Putamen (tissue), 1 donor: ENCODE data around the gene CAMK2D.

Experiments
- DNase-seq: peaks from one replicate; pipeline ENCODE4 v3.0.0-alpha.2; 2016; ENCODE audit warnings: low spot score

Gene CAMK2D

DNA sequence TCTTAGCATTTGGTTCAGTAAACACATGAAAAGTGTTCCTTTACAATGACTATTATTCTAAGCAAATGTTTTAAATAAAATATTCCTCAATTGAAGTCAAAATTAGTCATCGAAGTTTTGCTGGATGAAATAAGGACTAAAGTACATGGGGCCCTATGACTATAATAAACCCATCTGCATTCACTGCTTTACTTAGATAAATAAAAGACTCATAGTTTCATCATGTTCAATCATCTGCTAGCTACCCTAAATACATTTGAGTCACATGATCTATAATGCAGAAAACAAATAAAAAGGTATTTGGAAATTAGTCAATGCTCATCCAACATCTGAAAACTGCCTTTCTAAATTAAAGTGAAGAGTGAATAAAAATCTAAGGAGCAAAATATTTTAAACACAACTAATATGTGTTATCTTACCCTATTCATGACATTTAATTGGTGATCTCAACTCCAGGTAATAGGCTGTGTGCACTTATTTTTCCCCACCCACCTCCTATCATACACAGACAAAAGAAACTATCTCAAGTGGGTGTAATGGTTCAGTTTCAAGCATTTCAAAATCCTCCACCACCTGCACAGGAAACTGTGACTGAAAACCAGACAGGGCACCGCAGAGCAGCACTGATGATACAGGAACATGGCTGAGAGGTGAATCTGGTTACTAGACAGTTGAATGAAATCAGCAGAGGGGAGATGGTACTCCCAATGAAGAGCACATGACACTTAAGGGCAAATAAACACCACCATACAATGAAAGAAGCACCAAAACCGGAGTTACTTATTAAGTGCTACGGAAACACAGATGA is 78.6 kb downstream of the CAMK2D start:
- DNase-seq: no peak

DNA sequence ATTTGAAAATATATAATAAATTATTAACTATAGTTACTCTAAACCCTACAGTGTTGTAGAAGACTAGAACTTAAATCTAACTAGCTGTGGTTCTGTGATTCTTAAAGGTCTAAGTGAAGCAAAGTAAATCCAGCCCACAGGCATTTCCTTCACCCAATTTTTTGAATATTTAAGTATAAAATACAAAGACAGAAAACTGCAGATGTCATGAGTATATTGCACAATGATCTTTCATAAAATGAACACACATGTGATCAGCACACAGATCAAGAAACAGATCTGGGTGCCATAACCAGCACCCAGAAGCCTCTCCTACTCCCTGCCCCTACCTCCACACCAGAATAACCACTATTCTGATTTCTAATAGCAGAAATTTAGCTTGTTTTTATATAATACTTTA is 82.9 kb downstream of the CAMK2D start:
- DNase-seq: no peak

DNA sequence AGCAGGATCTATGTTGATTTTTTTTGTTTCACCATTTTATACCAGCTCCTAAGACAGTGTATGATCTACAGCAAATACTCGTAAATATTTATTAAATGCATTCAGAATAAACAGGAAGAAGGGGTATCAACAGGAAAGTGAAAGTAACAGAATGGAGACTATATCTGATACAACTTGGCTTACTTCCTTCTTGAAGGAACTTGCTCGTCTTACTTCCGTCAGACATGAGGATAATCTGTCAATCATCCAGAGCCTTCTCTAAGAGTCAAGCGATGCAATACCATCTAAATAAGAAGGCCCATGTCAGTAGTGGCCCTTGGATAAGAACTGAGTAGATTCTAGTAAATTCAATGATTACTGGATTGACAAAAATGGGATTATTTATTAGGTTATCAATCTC is 84.2 kb downstream of the CAMK2D start:
- no peak for DNase-seq

DNA sequence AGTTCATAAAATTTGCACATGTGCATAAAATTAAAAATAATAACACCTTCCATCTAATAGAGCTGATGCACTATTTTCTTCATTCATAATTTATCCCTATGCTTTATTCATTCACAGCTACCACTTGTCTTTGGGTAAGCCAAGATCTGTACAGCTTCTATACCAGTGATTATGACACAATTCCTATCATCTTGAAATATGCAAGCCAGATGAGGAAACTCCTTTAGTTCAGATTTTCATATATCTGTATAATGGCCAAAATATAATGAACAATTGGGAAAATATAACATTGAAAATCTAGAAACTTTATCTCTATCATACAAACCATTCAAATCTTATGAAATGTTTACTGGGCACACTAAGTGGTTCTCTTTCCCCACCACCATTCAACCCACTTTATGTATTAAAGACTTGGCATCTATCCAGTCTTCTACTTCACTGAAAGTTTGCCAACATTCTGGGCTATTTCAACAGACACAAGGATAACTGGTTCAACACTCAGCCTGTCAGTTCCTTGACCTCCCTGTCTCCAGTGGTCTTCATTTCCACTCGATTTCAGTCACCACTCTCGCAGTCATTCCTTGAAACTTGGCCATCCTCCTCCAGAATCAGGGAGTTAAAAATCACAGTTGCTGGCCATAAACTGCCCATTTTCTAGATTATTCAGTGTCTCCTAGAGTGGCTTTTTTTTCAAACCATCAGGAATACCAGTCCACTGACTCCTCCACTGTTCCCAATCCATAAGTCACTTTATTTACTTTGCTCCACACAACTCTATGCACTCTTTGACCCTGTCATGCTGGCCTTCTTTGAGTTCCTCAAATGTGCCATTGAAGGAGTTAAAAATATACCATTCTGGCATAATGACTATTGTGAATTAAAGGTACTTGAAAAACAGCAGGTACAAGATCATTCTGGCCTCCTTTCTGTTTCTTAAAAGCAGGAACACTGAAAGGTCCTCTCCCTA is 85.5 kb downstream of the CAMK2D start:
- no peak for DNase-seq

DNA sequence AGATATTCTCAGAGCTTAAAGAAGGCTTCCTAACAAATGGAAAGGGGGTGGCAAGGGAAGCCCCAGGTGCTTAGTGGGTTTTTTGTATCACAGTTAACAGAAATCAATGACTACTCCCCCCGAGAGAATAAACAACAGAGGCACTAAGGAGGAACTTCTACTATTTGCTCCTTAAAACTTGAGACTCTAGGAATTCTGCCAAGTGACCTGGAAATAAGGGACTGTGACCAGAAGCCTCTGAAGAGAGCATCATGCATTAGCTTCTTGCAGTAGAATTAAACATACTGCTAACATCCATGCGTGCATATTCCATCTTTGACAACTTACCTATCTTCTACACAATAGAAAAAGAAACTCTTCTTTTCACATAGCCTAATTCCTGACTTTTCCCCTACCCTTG is 86.8 kb downstream of the CAMK2D start:
- no peak for DNase-seq

- no peak for DNase-seq
Observed at GRCh38 chr4:113674251-113674650, 87.3 kb downstream of the CAMK2D start.

DNA sequence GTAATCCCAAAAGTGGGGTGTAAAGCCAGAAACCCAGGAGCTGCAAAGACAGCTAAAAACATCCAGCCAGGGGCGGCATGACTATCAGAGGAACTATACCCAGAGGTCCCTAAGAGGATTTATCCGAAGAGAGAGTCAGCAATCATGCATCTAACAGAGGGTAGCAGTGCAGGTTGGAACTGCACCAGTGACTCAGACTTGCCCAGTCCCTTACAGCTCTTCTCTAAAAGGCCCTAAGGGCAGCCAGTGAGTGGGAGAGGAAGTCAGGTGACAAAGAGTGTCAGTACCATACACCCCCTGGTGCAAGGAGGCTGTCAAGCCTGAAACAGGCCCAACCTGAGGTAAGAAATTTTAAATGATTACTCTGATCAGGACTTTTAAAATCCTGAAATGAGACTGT is 88.1 kb downstream of the CAMK2D start:
- DNase-seq: no peak

DNA sequence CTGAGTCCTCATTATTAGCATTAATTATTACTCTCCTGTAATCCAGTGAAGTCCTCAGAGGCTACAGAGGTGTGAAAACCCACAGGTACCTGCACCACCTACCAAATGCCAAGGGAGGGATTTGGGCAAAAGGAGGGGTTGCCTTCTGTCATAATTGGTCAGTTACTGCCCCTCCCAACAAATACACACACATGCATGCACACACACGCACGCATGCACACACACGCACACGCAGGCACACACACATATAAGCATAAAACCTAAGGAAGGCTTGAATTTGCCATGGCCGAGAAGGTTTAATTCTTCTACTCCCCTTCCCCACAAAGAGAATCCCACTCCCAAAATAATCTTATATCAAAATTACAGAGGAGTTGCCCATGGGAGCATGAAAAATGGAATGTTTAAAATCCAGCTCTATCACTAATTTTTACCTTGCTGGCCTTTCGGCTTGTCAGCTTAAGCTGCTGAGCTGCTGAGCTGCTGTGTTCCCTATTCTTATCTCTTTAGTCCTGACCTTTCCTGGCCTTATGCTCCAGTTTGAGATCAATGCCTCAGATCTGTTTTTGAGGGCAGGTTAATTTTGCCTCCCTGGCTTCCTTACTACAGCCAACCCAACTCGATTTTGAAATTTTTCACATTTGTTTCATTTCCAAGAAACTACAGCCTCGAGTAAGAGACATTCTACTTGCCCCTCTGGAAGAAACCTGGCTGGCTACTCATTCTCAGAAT is 95.0 kb downstream of the CAMK2D start:
- no peak for DNase-seq

DNA sequence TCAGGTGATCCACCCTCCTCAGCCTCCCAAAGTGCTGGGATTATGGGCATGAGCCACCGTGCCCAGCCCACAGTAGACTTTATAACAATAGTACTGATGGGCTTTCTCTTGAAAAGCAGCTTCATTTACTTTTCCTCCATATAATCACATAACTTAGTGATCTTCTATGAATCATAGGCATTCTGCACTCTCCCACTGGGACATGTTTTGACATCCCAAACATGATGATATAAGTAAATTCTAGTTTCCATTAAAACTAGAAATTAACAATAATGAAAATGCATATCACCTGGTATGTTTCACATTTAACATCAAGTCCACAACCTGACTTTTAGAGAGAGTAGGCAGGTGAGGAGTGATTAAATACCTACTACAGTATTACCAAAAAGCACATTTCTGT is 96.5 kb downstream of the CAMK2D start:
- no peak for DNase-seq

DNA sequence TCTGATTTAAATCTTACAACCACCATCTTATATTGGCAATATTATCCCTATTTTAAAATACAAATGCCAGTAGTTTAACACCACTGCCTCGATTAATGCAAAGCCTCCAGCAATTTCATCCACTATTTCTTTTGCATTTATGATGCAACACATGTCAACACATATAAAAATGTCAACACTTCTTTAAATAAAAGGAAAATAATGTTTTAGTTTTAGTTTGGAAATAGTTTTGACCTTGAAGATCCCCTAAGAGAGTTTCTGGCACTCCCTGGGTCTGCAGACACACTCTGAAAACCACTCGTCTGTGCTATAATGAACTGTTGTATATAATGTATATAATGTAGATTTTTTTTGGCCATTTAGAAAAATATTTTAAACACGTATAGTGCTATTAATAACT is 99.0 kb downstream of the CAMK2D start:
- no peak for DNase-seq

DNA sequence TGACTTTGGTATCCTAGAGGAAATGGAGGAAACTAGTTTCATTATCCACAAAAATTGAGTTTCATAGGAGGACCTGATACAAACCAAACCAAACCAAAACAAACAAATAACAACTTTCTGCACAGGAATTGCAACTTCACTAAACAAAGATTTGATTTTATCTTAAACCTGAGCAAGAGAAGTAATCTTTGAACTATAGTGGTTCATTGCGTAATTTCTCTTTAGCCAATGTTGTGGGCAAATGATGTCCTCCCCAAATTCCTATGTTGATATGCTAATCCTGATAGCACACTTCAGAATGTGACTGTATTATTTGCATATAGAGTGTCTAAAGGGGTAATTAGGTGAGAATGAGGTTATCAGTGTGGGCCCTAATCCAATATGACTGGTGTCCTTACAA is 102.4 kb downstream of the CAMK2D start:
- DNase-seq: no peak

DNA sequence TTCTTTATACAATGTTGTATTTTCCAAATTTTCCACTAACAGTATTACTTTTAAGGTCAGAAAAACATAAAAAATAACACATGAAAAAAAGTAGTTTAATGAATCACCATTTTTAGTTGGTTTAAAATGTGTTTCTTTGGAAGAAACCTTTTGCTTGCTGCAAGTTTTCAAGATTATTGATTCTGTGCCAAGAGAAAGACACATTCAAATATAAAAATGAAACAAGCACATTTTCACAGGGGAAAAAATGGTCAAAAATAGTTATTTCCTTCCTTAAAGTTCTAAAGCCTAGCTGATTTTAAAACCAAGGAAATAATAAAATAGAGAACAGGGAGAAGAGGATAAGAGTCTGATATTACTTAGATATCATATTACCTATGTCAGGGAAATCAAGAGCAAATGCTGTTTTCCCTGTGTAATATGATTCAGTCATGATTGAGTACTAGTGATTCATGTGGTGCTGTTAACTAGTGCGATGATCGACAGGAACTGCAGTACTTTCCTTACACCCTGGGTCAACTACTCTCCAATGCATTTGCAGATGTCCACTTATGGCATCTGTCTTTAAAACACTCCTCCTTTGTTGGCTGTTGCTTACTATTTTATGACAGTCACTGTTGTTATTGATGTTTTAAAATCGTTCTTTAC is 103.8 kb downstream of the CAMK2D start:
- no peak for DNase-seq

DNA sequence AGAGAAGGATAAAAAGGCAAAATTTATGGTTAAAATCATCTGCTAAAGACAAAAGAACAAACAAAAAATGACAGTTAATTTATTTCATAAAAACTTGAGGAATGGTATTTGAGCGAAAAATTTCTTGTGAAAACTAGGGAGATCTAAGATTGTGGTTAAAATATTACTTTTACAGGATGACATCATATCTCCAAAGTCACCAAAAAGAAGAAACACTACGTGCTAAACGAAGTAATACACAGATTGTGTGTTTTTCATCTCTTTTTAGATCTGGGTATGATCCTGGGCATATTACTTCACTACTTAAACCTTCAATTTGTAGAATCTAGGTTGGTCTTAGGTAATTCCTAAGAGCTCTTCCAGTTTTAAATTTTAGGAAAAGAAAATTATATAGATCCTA is 107.7 kb downstream of the CAMK2D start:
- no peak for DNase-seq

DNA sequence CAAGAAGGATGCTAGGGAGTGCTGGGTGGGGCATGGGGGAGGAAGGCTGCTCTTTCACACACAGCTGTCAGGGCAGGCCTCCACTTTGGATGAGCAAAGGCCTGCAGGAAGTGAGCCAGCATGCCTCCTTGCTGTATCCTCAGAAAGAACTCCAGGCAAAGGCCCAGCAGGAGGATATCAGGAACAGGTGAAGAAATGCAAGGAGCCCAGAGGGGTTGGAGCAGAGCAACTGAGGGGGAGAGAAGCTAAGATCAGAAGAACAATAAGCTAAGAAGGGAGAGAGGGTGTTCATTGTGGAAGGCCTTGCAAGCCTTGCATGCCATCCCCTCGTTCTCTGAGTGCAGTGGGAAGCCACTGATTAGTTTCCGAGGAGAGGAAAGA is 115.1 kb downstream of the CAMK2D start:
- no peak for DNase-seq

DNA sequence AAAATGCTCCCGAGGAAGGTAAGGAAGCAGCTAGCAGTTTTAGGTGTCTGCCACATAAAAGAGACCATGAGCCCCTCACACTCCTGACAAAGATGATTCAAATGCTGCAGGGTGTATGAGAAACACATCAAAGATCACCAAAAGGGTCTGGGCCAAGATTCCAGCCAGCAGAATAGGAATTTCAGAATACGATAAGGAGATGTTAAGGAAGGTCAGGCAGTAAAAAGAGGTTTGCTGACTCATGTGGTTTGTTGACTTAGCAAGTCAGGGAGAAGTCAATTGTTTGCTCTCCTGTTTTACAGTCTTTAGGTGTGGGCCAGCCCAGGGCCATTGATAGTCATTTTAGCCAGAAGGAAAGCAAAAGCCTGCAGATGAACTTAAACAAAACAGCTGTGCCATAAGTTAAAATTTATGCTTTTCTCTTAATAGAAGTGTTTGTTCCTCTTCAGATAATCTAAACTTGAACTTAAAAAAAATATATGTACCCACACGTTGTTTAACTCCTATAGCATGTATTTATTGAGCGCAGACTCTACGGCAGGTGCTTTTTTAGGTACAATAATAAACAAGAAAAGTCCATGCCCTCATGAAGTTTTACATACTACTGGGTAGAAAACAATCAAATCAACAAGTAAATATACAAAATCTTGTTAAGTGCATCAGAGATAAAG is 115.6 kb downstream of the CAMK2D start:
- DNase-seq: no peak

DNA sequence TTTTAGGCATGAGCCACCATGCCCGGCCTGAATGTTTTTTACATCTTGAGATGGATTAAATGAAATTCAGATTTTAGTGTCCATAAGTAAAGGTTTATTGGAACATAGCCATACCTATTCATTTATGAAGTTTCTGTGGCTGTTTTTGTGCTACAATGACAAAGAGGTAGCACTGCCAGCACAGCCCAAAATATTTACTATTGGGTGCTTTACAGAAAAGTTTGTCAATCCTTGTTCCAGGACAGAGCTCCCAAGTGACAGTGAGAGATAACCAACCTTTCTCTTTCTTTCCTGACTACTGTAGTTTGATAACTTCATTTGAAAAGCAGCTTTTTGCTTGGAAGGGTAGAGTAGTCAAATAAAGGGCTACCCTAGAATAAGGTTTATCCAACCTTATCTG is 116.2 kb downstream of the CAMK2D start:
- no peak for DNase-seq

- DNase-seq: no peak
Observed at GRCh38 chr4:113644398-113644797, 117.1 kb downstream of the CAMK2D start.

- DNase-seq: no peak
Observed at GRCh38 chr4:113643505-113643904, 118.0 kb downstream of the CAMK2D start.

GRCh38 chr4:113641025-113641431 is 120.5 kb downstream of the CAMK2D start:
- DNase-seq: no peak

DNA sequence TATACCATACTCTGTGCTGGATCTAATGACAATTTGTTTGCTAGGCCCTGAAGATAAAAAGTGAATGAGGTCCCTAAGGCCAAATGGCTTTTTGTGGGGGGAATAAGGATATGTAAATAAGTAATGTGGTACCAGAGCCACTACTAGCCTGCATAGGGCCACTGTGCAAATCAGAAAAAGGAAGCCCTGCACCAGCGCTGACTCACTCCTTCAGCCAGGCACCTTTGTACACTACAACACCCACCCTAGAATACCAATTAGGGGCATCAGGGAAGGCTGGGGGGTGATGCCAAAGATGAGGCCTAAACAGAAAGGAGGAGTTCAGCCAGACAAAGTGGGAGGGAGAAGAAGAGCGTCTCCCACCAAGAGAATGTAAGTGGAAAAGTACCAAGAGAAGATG is 122.2 kb downstream of the CAMK2D start:
- peak; percentile 12 for DNase-seq

- DNase-seq: no peak
Observed at GRCh38 chr4:113638562-113638832, 123.0 kb downstream of the CAMK2D start.
